Measurements from ENCODE around the gene ZCWPW2. TPM values are rescaled to one million over a fixed set of nuclear protein-coding genes. Genes with fewer than 3 reads are reported as not detected.

Gene ZCWPW2
- total RNA-seq, 4 donors from 2014 or later, result 0.55 to 1.6 (median 1.3) TPM; not detected in 1

- intact Hi-C loops (cut with DNase I; ENCODE audit: low total_unique reads) (no loop called here), in situ Hi-C loops (cut with MboI; ENCODE audit: low sequenced_read_pairs in 4 of 4) (no loop called here)
- Histone ChIP-seq H3K27me3 (no peaks in the 10 kb centered on the region), H3K4me1 (no peaks in the 10 kb centered on the region), H3K36me3 (no peaks in the 10 kb centered on the region), H3K27ac (no peak overlapping the region), H3K4me3 (no peak overlapping the region), H3K9me3 (no peaks in the 10 kb centered on the region)
- DNase-seq, result no peak
- no peak for ATAC-seq
- no peak for TF ChIP-seq POLR2A (IDR thresholded peaks at IDR 0.05)
- TF ChIP-seq CTCF (IDR thresholded peaks at IDR 0.05 in 4 of 5, conservative IDR thresholded peaks at IDR 0.05 in 1 of 5), result no peak
Observed at GRCh38 chr3:28544236-28544635, 195.7 kb downstream of the ZCWPW2 start.

GRCh38 chr3:28544831-28545230 lies 196.3 kb downstream of the ZCWPW2 start:
- no peaks in the 10 kb centered on the region for H3K27me3 ChIP-seq
- no peak for TF ChIP-seq CTCF (IDR thresholded peaks at IDR 0.05 in 4 of 5, conservative IDR thresholded peaks at IDR 0.05 in 1 of 5)
- no peaks in the 10 kb centered on the region for H3K4me1 ChIP-seq
- DNase-seq, result no peak
- H3K27ac ChIP-seq, result no peak overlapping the region
- no peaks in the 10 kb centered on the region for H3K9me3 ChIP-seq
- no peaks in the 10 kb centered on the region for H3K36me3 ChIP-seq
- H3K4me3 ChIP-seq, result no peak overlapping the region
- in situ Hi-C loops (cut with MboI; ENCODE audit: low sequenced_read_pairs in 4 of 4) (no loop called here), intact Hi-C loops (cut with DNase I; ENCODE audit: low total_unique reads) (no loop called here)
- ATAC-seq, result no peak

- no peak for ATAC-seq
- H3K9me3 ChIP-seq, result no peaks in the 10 kb centered on the region
- intact Hi-C loops (cut with DNase I; ENCODE audit: low total_unique reads) (no loop called here), in situ Hi-C loops (cut with MboI; ENCODE audit: low sequenced_read_pairs in 4 of 4) (no loop called here)
- no peaks in the 10 kb centered on the region for H3K36me3 ChIP-seq
- DNase-seq, result no peak
- H3K27ac ChIP-seq, result no peak overlapping the region
- no peak for TF ChIP-seq POLR2A (IDR thresholded peaks at IDR 0.05)
- no peak for TF ChIP-seq CTCF (IDR thresholded peaks at IDR 0.05 in 4 of 5, conservative IDR thresholded peaks at IDR 0.05 in 1 of 5)
- H3K27me3 ChIP-seq, result no peaks in the 10 kb centered on the region
- H3K4me1 ChIP-seq, result no peaks in the 10 kb centered on the region
- H3K4me3 ChIP-seq, result no peak overlapping the region
Observed at GRCh38 chr3:28547677-28548076, 199.2 kb downstream of the ZCWPW2 start.

GRCh38 chr3:28553175-28553574 lies 204.7 kb downstream of the ZCWPW2 start:
- H3K4me1 ChIP-seq, result no peaks in the 10 kb centered on the region
- intact Hi-C loops (cut with DNase I; ENCODE audit: low total_unique reads) (no loop called here), in situ Hi-C loops (cut with MboI; ENCODE audit: low sequenced_read_pairs in 4 of 4) (no loop called here)
- no peak overlapping the region for H3K27ac ChIP-seq
- ATAC-seq (no peak), DNase-seq (no peak)
- no peaks in the 10 kb centered on the region for H3K27me3 ChIP-seq
- no peaks in the 10 kb centered on the region for H3K9me3 ChIP-seq
- no peak overlapping the region for H3K4me3 ChIP-seq
- TF ChIP-seq CTCF (IDR thresholded peaks at IDR 0.05 in 4 of 5, conservative IDR thresholded peaks at IDR 0.05 in 1 of 5) (no peak), POLR2A (IDR thresholded peaks at IDR 0.05) (no peak)
- no peaks in the 10 kb centered on the region for H3K36me3 ChIP-seq

- Histone ChIP-seq H3K9me3 (no peaks in the 10 kb centered on the region), H3K4me3 (no peak overlapping the region), H3K27ac (no peak overlapping the region), H3K27me3 (no peaks in the 10 kb centered on the region), H3K36me3 (no peaks in the 10 kb centered on the region), H3K4me1 (no peaks in the 10 kb centered on the region)
- DNase-seq (no peak), ATAC-seq (no peak)
- in situ Hi-C loops (cut with MboI; ENCODE audit: low sequenced_read_pairs in 4 of 4) (no loop called here), intact Hi-C loops (cut with DNase I; ENCODE audit: low total_unique reads) (no loop called here)
- TF ChIP-seq CTCF (IDR thresholded peaks at IDR 0.05 in 4 of 5, conservative IDR thresholded peaks at IDR 0.05 in 1 of 5), result no peak
- no peak for TF ChIP-seq POLR2A (IDR thresholded peaks at IDR 0.05)
Observed at GRCh38 chr3:28556195-28556594, 207.7 kb downstream of the ZCWPW2 start.
